ENCODE results near the gene THAP10. TPM values are rescaled to one million over a fixed set of nuclear protein-coding genes. Genes with fewer than 3 reads are reported as not detected.

Gene THAP10
- total RNA-seq, 2 experiments from 2014 or later, result not detected

DNA sequence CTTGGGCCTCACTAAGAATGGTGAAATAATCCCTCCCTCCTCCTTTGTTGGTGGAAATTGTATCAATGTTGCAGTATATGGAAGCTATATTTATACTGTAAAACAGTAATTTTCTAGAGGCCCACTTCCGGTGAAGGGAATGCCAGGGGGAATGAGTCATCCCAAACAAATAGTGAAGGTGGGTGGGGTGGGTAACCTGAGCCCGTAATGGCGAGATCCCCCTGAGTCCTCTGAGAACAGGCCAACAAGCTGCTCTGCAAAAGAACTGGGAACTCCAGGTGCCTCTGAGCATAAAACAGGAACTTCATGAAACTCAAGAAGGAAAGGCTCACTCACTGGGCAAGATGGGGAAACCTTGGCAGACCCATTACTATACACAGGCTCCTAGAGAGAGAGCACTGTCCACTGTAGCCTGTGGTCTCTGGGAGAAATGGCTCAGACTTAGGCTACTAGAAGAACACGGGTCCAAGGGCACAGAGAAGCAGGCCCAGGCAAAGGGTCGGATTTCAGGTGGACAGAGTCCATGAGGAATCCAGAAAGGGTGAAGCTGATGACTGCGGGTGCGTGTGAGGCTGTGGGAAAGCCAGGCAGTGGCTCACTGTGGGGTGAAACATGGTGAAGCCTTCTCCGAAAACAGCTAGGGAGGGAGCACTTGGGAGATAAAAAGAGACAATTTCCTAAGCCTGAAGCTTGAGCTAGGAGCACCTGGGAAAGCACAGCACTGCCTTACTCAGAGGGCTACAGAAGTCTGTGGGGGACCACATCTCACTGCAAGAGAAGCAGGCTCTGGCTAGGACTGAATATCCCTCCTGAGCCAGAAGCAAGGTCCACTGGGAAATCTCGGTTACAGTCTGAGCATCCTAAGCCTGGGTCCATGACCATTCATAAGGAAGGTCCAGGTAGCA, 58.1 kb downstream of the THAP10 start:
- ATAC-seq (no peak), DNase-seq (no peak)
- Mint-ChIP-seq H3K36me3 (ENCODE audit: low read depth) (no peaks in the 10 kb centered on the region), H3K27me3 (peaks cover 3% of the 10 kb centered on the region), H3K27ac (no peak overlapping the region), H3K9me3 (no peaks in the 10 kb centered on the region), H3K4me3 (no peak overlapping the region), H3K4me1 (ENCODE audit: low read depth) (no peaks in the 10 kb centered on the region)
- POLR2A ChIA-PET, result no interaction called here
- intact Hi-C loops (cut with micrococcal nuclease), result no loop called here
- CTCF ChIA-PET, result no interaction called here
- TF ChIP-seq, protein P1, sequence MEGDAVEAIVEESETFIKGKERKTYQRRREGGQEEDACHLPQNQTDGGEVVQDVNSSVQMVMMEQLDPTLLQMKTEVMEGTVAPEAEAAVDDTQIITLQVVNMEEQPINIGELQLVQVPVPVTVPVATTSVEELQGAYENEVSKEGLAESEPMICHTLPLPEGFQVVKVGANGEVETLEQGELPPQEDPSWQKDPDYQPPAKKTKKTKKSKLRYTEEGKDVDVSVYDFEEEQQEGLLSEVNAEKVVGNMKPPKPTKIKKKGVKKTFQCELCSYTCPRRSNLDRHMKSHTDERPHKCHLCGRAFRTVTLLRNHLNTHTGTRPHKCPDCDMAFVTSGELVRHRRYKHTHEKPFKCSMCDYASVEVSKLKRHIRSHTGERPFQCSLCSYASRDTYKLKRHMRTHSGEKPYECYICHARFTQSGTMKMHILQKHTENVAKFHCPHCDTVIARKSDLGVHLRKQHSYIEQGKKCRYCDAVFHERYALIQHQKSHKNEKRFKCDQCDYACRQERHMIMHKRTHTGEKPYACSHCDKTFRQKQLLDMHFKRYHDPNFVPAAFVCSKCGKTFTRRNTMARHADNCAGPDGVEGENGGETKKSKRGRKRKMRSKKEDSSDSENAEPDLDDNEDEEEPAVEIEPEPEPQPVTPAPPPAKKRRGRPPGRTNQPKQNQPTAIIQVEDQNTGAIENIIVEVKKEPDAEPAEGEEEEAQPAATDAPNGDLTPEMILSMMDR (IDR thresholded peaks at IDR 0.05), result no peak

DNA sequence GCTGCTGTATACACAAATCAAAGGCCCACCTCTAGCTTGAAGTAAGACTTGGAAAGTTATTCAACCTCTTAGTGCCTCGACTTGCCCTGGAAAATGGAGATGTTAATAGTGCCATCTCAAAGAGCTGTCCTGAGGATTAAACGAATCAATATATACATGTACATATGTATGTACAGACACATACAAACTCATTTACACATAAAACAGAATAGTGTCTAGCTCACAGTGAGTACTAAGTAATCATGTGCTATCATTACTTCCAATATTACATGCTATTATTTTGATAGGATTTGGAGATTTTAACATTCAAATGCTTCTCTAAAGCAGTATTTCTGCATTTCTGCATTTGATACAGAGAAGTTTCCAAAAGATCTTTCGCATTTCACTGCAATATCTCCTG, 58.8 kb downstream of the THAP10 start:
- peaks cover 3% of the 10 kb centered on the region for H3K27me3 Mint-ChIP-seq
- no peaks in the 10 kb centered on the region for H3K4me1 Mint-ChIP-seq (ENCODE audit: low read depth)
- DNase-seq (no peak), ATAC-seq (no peak)
- no peaks in the 10 kb centered on the region for H3K36me3 Mint-ChIP-seq (ENCODE audit: low read depth)
- no peak overlapping the region for H3K27ac Mint-ChIP-seq
- intact Hi-C loops (cut with micrococcal nuclease), result no loop called here
- ChIA-PET POLR2A (no interaction called here), CTCF (no interaction called here)
- TF ChIP-seq, protein P1 (IDR thresholded peaks at IDR 0.05), result no peak
- H3K9me3 Mint-ChIP-seq, result no peaks in the 10 kb centered on the region
- H3K4me3 Mint-ChIP-seq, result no peak overlapping the region

DNA sequence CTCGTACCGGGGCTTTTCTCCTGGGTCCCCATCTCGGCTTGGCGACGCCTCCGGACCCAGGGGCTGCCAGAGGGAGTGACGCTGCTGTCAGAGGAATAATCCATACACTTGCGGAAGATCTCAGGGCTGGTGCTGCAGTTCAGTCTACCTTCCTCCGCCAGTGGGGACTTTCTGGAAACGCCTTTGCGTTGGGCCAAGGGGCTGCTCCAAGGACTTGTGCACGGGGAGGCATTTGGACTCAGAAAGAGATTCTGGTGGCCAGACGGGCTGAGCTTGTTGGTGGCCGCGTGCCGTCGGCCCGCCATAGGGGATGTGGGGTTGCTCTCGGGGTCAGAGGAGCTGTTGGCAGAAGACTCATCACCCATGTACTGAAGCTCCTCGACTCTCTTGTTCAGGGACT, 60.1 kb downstream of the THAP10 start:
- CTCF ChIA-PET, result no interaction called here
- POLR2A ChIA-PET, result interaction anchor here (0.6 kb wide), 1 partner anchor 44 kb away, joined by 4 read pairs; no protein-coding TSS in a partner anchor

More for the DNA sequence above, 60.1 kb downstream of the THAP10 start:
- no peak for DNase-seq
- ATAC-seq, result no peak
- Mint-ChIP-seq H3K27ac (no peak overlapping the region), H3K36me3 (ENCODE audit: low read depth) (no peaks in the 10 kb centered on the region), H3K27me3 (peaks cover 3% of the 10 kb centered on the region), H3K4me1 (ENCODE audit: low read depth) (no peaks in the 10 kb centered on the region), H3K9me3 (no peaks in the 10 kb centered on the region), H3K4me3 (no peak overlapping the region)
- intact Hi-C loops (cut with micrococcal nuclease), result no loop called here
- TF ChIP-seq, protein P1 (IDR thresholded peaks at IDR 0.05), result no peak

Other genes with a start within 250 kb of the THAP10 start
- gene UACA, start 128.9 kb downstream of the THAP10 start, total RNA-seq, result 1 to 10 TPM; 2.4 to 2.8 TPM
- under 1 TPM; 0.36 to 0.41 TPM for gene LARP6, start 38.3 kb downstream of the THAP10 start, total RNA-seq
- not detected for gene LRRC49, start 393 bp upstream of the THAP10 start, total RNA-seq
- gene THSD4, start 223.0 kb upstream of the THAP10 start, total RNA-seq, result not detected

All from activated CD8-positive, alpha-beta T cell treated with anti-CD3 and anti-CD28 coated beads for 36 hours (primary cell).